Spleen (tissue), 11 donors: ENCODE measurements around the gene PRMT1. TPM values are rescaled to one million over a fixed set of nuclear protein-coding genes. Genes with fewer than 3 reads are reported as not detected.

Experiments used
- DNase-seq: peaks from one replicate; pipeline ENCODE4 v3.0.0-alpha.2; 2020
- H3K27ac ChIP-seq, 8 donors: fragments of 200-600 bp; sonication (generic) in 7 of 8; 1 replicate in 4 of 8; 2 replicates in 4 of 8; pipeline versions ENCODE4 v1.5.0 to v1.8.0; 2016 to 2021; ENCODE audit warnings: inconsistent platforms in 4 of 8, mild to moderate bottlenecking in 4 of 8, moderate library complexity in 1 of 8
- H3K27me3 ChIP-seq, 7 donors: fragments of 200-600 bp; sonication (generic) in 6 of 7; replicated peaks in 1 of 7; 1 replicate in 4 of 7; 2 replicates in 3 of 7; pipeline versions ENCODE4 v1.5.0 to v1.8.0; 2016 to 2021; ENCODE audit warnings: inconsistent platforms in 3 of 7, mild to moderate bottlenecking in 1 of 7
- H3K36me3 ChIP-seq, 6 donors: fragments of 200-600 bp; sonication (generic) in 5 of 6; 1 replicate in 4 of 6; 2 replicates in 2 of 6; pipeline versions ENCODE4 v1.5.0 to v1.8.0; 2016 to 2021; ENCODE audit warnings: inconsistent platforms in 2 of 6
- H3K4me1 ChIP-seq, 6 donors: fragments of 200-600 bp; sonication (generic) in 5 of 6; 1 replicate in 3 of 6; 2 replicates in 3 of 6; pipeline versions ENCODE4 v1.5.0 to v1.8.0; 2016 to 2021; ENCODE audit warnings: inconsistent platforms in 3 of 6
- H3K4me3 ChIP-seq, 8 donors: fragments of 200-600 bp; sonication (generic) in 7 of 8; 1 replicate in 4 of 8; 2 replicates in 4 of 8; pipeline versions ENCODE4 v1.5.0 to v1.8.0; 2016 to 2021; ENCODE audit warnings: inconsistent platforms in 4 of 8, mild to moderate bottlenecking in 4 of 8, moderate library complexity in 2 of 8
- H3K9me3 ChIP-seq, 8 donors: fragments of 200-600 bp; sonication (generic) in 7 of 8; 1 replicate in 4 of 8; 2 replicates in 4 of 8; pipeline versions ENCODE4 v1.5.0 to v1.8.0; 2016 to 2021; ENCODE audit warnings: inconsistent platforms in 4 of 8
- CTCF ChIP-seq, 11 experiments: fragments of 200-600 bp in 7 of 11; fragments of 450-650 bp in 4 of 11; sonication (generic) in 4 of 11; IDR thresholded peaks in 8 of 11; conservative IDR thresholded peaks in 3 of 11; 1 replicate in 7 of 11; 2 replicates in 4 of 11; pipeline versions ENCODE4 v1.4.0 to v1.8.0; 2016 to 2021; ENCODE audit warnings: antibody characterized with exemption in 11 of 11, inconsistent platforms in 4 of 11, mild to moderate bottlenecking in 1 of 11
- POLR2A ChIP-seq, 3 donors: fragments of 450-650 bp; IDR thresholded peaks; one replicate each; pipeline ENCODE4 v1.5.1; 2017; ENCODE audit warnings: antibody characterized with exemption in 3 of 3, mild to moderate bottlenecking in 1 of 3
- POLR2AphosphoS5 ChIP-seq, 3 donors: sonication (generic); formaldehyde crosslinking; IDR thresholded peaks; one replicate each; pipeline ENCODE4 v1.5.1; 2017; ENCODE audit warnings: antibody characterized with exemption in 3 of 3
- WGBS, 5 donors: extraction: QIAGEN DNeasy Blood & Tissue Kit in 3 of 5; methylation state at CpG; one replicate each; pipeline versions ENCODE4 v1.1.5 to v1.1.7; 2013 to 2018; 5-methylcytosine and 5-hydroxymethylcytosine counted together
- intact Hi-C: fragments of 100-400 bp; cut with DNase I; formaldehyde crosslinking; loops from one replicate; pipeline ENCODE4 v1.15.0; 2023; ENCODE audit warnings: low total_unique reads
- polyA plus RNA-seq, 3 donors: library from polyadenylated mRNA; stranded (reverse); fragments of 200-250 nt; gene quantifications; one replicate each; pipeline ENCODE4 v1.2.1, GENCODE V29; 2013
- total RNA-seq, 7 donors: library from RNA; depleted of rRNA in 3 of 7; stranded (reverse); fragments of >200 nt in 3 of 7; fragmentation: NEBNext Ultra II Directional in 4 of 7; extraction: Animal tissue kit (Norgen Biotek cat#: 25700) in 4 of 7; gene quantifications; one replicate each; pipeline versions ENCODE4 v1.1.0 to v1.2.1, GENCODE V29; 2016 to 2021
- donor health status: healthy with polysubstance abuse.
- donor health status: DM: no; HTN: no; CAD: no; lungs with moderate emphysema.
- donor health status: DM: no; HTN: no; CAD: no.
- donor health status: Bipolar disorder and iron deficiency.
- donor health status: healthy.
- donor health status: DM: no; HTN: no; CAD: no.
- donor health status: DM: yes; HTN: yes; CAD: no.

Gene PRMT1
- total and polyA plus RNA-seq, 10 donors, result 108 to 175 (median 124) TPM

DNA sequence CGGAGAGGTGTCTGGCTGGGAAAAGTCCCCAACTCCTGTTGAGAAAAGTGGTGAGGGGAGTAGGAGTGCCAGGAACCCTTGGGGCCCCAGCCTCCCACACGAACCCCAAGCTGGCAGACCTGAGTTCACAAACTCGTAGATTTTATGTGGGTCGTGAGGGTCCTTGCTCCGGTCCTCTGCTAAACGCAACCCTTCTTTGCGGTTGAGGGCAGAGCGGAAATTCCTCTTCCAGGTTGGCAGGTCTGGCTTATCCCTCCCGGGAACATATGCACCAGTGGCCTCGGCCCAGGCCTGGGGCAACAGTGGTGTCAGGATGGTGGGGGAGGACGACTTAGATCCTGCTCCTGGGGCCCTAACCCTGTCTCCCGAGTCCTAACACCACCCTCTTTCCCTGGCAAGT, 13.8 kb upstream of the PRMT1 start:
- intact Hi-C loops, result loop anchor here (10.0 kb wide), 1 partner anchor 68 kb away; the partner anchor contains the start of gene PRR12
- no peak for DNase-seq
- TF ChIP-seq POLR2AphosphoS5 (IDR thresholded peaks at IDR 0.05) (no peak), CTCF (IDR thresholded peaks at IDR 0.05 in 8 of 11, conservative IDR thresholded peaks at IDR 0.05 in 3 of 11) (no peak), POLR2A (IDR thresholded peaks at IDR 0.05) (no peak)
- Histone ChIP-seq H3K36me3 (peaks cover 4 to 60% (median 46%) of the 10 kb centered on the region in 6 donors), H3K4me1 (peaks cover 15 to 59% (median 37%) of the 10 kb centered on the region in 6 donors), H3K27me3 (no peaks in the 10 kb centered on the region), H3K27ac (peak overlapping the region in 7 of 8 donors; percentile 91 to 96 (median 94)), H3K4me3 (peak overlapping the region in 5 of 8 donors; percentile 68 to 95 (median 94)), H3K9me3 (no peaks in the 10 kb centered on the region)
- 87 to 90% (median 88%) methylated on average over 7 to 12 of the region's 12 CpGs for WGBS, 5 donors

DNA sequence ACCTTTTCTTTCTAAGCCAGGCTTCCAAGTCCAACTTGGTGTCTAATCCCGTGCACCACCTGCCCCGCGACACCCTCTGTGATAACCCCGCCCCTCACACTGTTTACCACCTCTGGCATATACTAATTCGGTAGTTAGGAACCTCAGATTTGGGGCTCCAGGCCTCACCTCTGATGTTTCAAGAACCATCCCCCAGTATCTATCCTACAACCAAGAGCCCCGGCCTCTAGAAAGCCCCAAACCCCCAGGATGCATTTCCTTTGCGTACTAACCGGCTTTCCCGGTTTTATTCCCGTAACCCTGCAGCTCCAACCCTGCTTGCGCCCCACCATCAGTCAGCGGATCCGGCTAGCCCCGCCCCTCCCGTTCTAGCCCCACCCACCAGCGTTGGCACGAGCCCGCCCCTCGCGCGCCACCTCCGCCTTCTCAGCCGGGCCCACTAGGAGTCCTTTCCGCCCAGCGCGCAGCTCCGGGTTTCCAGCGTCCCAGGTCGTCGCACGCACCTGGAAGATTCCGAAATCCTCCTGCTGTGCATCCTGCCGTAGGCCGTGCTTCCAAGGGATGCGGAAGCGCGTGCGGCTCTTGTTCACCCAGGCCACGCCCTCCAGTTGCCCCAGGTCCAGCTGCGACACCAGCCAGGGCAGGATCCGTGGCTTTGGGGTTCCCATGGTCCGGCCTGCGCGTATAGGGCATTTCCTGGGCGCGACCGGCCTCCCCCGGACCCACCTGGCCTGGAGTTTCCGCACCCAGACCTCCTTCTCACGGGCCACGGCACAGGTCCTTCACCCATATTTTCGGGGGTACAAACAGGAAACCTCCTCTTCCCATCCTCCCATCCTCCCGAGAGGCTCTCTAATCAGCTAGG, 12.7 kb upstream of the PRMT1 start:
- intact Hi-C loops, result loop anchor here (10.0 kb wide), 1 partner anchor 70 kb away; the partner anchor contains the start of gene PRR12
- peak overlapping the region; percentile 68 to 95 (median 89) for H3K4me3 ChIP-seq
- no peaks in the 10 kb centered on the region for H3K27me3 ChIP-seq
- peaks cover 4 to 59% (median 34%) of the 10 kb centered on the region in 6 donors for H3K36me3 ChIP-seq
- no peaks in the 10 kb centered on the region for H3K9me3 ChIP-seq
- peak; percentile 97 for DNase-seq
- H3K4me1 ChIP-seq, result peaks cover 15 to 53% (median 37%) of the 10 kb centered on the region in 6 donors
- peak; percentile 83 to 90 (median 89) for TF ChIP-seq POLR2AphosphoS5 (IDR thresholded peaks at IDR 0.05)
- peak in 10 of 11 experiments; percentile 9 to 76 (median 49) for TF ChIP-seq CTCF (IDR thresholded peaks at IDR 0.05 in 8 of 11, conservative IDR thresholded peaks at IDR 0.05 in 3 of 11)
- TF ChIP-seq POLR2A (IDR thresholded peaks at IDR 0.05), result peak in 1 of 3 donors; percentile 21
- H3K27ac ChIP-seq, result peak overlapping the region; percentile 86 to 96 (median 93)
- 0 to 1% (median 0%) methylated on average over 44 to 53 of the region's 53 CpGs for WGBS, 5 donors

GRCh38 chr19:49665036-49665350, 12.1 kb upstream of the PRMT1 start:
- Histone ChIP-seq H3K27ac (peak overlapping the region; percentile 86 to 96 (median 93)), H3K9me3 (no peaks in the 10 kb centered on the region), H3K4me1 (peaks cover 15 to 53% (median 37%) of the 10 kb centered on the region in 6 donors), H3K36me3 (peaks cover 4 to 59% (median 31%) of the 10 kb centered on the region in 6 donors), H3K27me3 (no peaks in the 10 kb centered on the region), H3K4me3 (peak overlapping the region; percentile 68 to 95 (median 89))
- TF ChIP-seq POLR2AphosphoS5 (IDR thresholded peaks at IDR 0.05), result no peak
- TF ChIP-seq POLR2A (IDR thresholded peaks at IDR 0.05), result no peak
- no peak for TF ChIP-seq CTCF (IDR thresholded peaks at IDR 0.05 in 8 of 11, conservative IDR thresholded peaks at IDR 0.05 in 3 of 11)
- no peak for DNase-seq
- intact Hi-C loops, result loop anchor here (10.0 kb wide), 1 partner anchor 70 kb away; the partner anchor contains the start of gene PRR12
- 0 to 1% (median 1%) methylated on average over 7 of the region's 7 CpGs for WGBS, 5 donors
